GM12878 (cell line): Measurements from ENCODE around the gene SLC27A5. TPM values are rescaled to one million over a fixed set of nuclear protein-coding genes. Genes with fewer than 3 reads are reported as not detected.

Source experiments
- ATAC-seq: fragments of 200-7000 bp; cut with Tn5 transposase; 3 replicates; pipeline ENCODE4 v1.9.1; 2020; ENCODE audit warnings: mild to moderate bottlenecking, moderate library complexity
- BruUV-seq: library from RNA; stranded (reverse); fragments of 400-500 nt; replicated peaks from 2 replicates; lab custom pipeline; 2021; lab: Mats Ljungman, UMichigan
- CTCF ChIA-PET: fragments of 300-600 bp; sonication (Branson Sonifier 250); formaldehyde crosslinking; extraction: SDS; loops from one replicate; lab custom pipeline; 2021; ENCODE audit warnings: inconsistent platforms; lab: Yijun Ruan, JAX
- POLR2A ChIA-PET: fragments of 350-600 bp; formaldehyde crosslinking; extraction: SDS; loops from one replicate; lab custom pipeline; 2021; ENCODE audit warnings: inconsistent platforms; lab: Charles Lee
- RAD21 ChIA-PET: fragments of 300-600 bp; sonication (Branson Sonifier 250); formaldehyde crosslinking; loops from one replicate; lab custom pipeline; 2023; ENCODE audit warnings: antibody characterized with exemption; ENCODE audit not compliant: unreplicated experiment; lab: Charles Lee
- SMC1A ChIA-PET: fragments of 300-600 bp; sonication (Branson Sonifier 250); formaldehyde crosslinking; loops from one replicate; lab custom pipeline; 2023; ENCODE audit not compliant: unreplicated experiment, uncharacterized antibody; lab: Charles Lee
- DNase-seq: peaks from one replicate; pipeline ENCODE4 v3.0.0-alpha.2; 2011; ENCODE audit warnings: low read depth, low spot score
- FAIRE-seq: peaks from 3 replicates; lab custom pipeline; 2011; peaks lifted over from hg19 to GRCh38; lab: Jason Lieb, UNC
- H2AFZ ChIP-seq: 2 replicates; pipeline ENCODE4 v1.6.0; 2011; ENCODE audit warnings: low read depth, low read length, control low read depth; ENCODE audit not compliant: control insufficient read depth
- H3K27ac ChIP-seq: 2 replicates; pipeline ENCODE4 v1.5.1; 2011; ENCODE audit warnings: control low read depth; ENCODE audit not compliant: control insufficient read depth, insufficient read depth
- H3K27me3 ChIP-seq, 2 experiments: replicated peaks in 1 of 2; 2 replicates each; pipeline versions ENCODE4 v1.6.0 to v1.6.1; 2011; ENCODE audit warnings: low read length in 1 of 2; ENCODE audit not compliant: control insufficient read depth in 2 of 2, insufficient read depth in 2 of 2
- H3K36me3 ChIP-seq, 2 experiments: 2 replicates each; pipeline ENCODE4 v1.5.1; 2011; ENCODE audit warnings: low read length in 1 of 2; ENCODE audit not compliant: control insufficient read depth in 2 of 2, insufficient read depth in 2 of 2
- H3K4me1 ChIP-seq: 2 replicates; pipeline ENCODE4 v1.6.1; 2011; ENCODE audit warnings: mild to moderate bottlenecking, low read length, moderate library complexity, mixed read lengths; ENCODE audit not compliant: control insufficient read depth, insufficient read depth
- H3K4me2 ChIP-seq: 2 replicates; pipeline ENCODE4 v1.6.0; 2011; ENCODE audit warnings: control low read depth; ENCODE audit not compliant: control insufficient read depth, insufficient read depth
- H3K4me3 ChIP-seq: fragments of 200-600 bp; sonication (generic); 2 replicates; pipeline ENCODE4 v1.5.1; 2016
- H3K79me2 ChIP-seq: 2 replicates; pipeline ENCODE4 v1.6.0; 2011; ENCODE audit warnings: low read length; ENCODE audit not compliant: control insufficient read depth, insufficient read depth
- H3K9ac ChIP-seq: 2 replicates; pipeline ENCODE4 v1.8.0; 2011; ENCODE audit warnings: low read length, control low read depth, mixed read lengths; ENCODE audit not compliant: control insufficient read depth, insufficient read depth
- H3K9me3 ChIP-seq: replicated peaks from 3 replicates; pipeline ENCODE4 v1.5.1; 2011; ENCODE audit warnings: mild to moderate bottlenecking, low read length; ENCODE audit not compliant: control insufficient read depth, insufficient read depth
- H4K20me1 ChIP-seq: 2 replicates; pipeline ENCODE4 v1.6.0; 2011; ENCODE audit not compliant: control insufficient read depth, insufficient read depth
- CEBPB ChIP-seq, 2 experiments: fragments of 150-350 bp in 1 of 2; IDR thresholded peaks; 2 replicates each; pipeline ENCODE4 v1.6.1; 2012 to 2014; ENCODE audit warnings: low read depth in 2 of 2, low read length in 2 of 2, borderline replicate concordance in 1 of 2, inconsistent platforms in 1 of 2
- CHD4 ChIP-seq: fragments of 200-600 bp; sonication (generic); IDR thresholded peaks from 2 replicates; pipeline ENCODE4 v1.6.1; 2016; ENCODE audit warnings: mild to moderate bottlenecking
- DPF2 ChIP-seq: fragments of 450-650 bp; IDR thresholded peaks from 2 replicates; pipeline ENCODE4 v1.6.1; 2017; ENCODE audit warnings: mild to moderate bottlenecking
- EED ChIP-seq: sonication (generic); IDR thresholded peaks from 2 replicates; pipeline ENCODE4 v1.6.1; 2016; ENCODE audit warnings: antibody characterized with exemption, low read depth
- FOXM1 ChIP-seq: IDR thresholded peaks from 2 replicates; pipeline ENCODE4 v1.6.1; 2012; ENCODE audit warnings: low read depth, mild to moderate bottlenecking, inconsistent platforms, low read length, moderate library complexity
- HCFC1 ChIP-seq: fragments of 150-350 bp; IDR thresholded peaks from 2 replicates; pipeline ENCODE4 v1.6.1; 2014; ENCODE audit warnings: low read length
- IRF4 ChIP-seq: IDR thresholded peaks from 2 replicates; pipeline ENCODE4 v1.6.1; 2011; ENCODE audit warnings: low read depth, low read length
- LARP7 ChIP-seq: fragments of 450-650 bp; IDR thresholded peaks from 2 replicates; pipeline ENCODE4 v1.6.1; 2017; ENCODE audit warnings: mild to moderate bottlenecking
- MXI1 ChIP-seq: fragments of 150-350 bp; IDR thresholded peaks from 2 replicates; pipeline ENCODE4 v1.6.1; 2011; ENCODE audit warnings: low read depth, mild to moderate bottlenecking, inconsistent platforms, low read length, improper control_type of control experiment
- PML ChIP-seq: IDR thresholded peaks from 2 replicates; pipeline ENCODE4 v1.6.1; 2012; ENCODE audit warnings: low read length, inconsistent platforms
- POLR2A ChIP-seq: IDR thresholded peaks from 2 replicates; pipeline ENCODE4 v1.6.1; 2011; ENCODE audit warnings: low read depth, mild to moderate bottlenecking, low read length
- RAD51 ChIP-seq: fragments of 450-650 bp; IDR thresholded peaks from 2 replicates; pipeline ENCODE4 v1.6.1; 2016; ENCODE audit warnings: moderate library complexity, mild to moderate bottlenecking, inconsistent platforms
- RCOR1 ChIP-seq: conservative IDR thresholded peaks from 2 replicates; pipeline ENCODE4 v1.6.1; 2012; ENCODE audit warnings: low read depth, low read length, improper control_type of control experiment
- SIX5 ChIP-seq: IDR thresholded peaks from 2 replicates; pipeline ENCODE4 v1.6.1; 2011; ENCODE audit warnings: mild to moderate bottlenecking, low read depth, low read length, moderate library complexity; ENCODE audit not compliant: severe bottlenecking
- SMAD1 ChIP-seq: fragments of 450-650 bp; IDR thresholded peaks from 2 replicates; pipeline ENCODE4 v1.6.1; 2018; ENCODE audit warnings: mild to moderate bottlenecking, low read depth; ENCODE audit not compliant: partially characterized antibody
- SUZ12 ChIP-seq: fragments of 200-600 bp; sonication (generic); IDR thresholded peaks from one replicate; pipeline ENCODE4 v1.6.1; 2018; ENCODE audit warnings: antibody characterized with exemption, mild to moderate bottlenecking; ENCODE audit not compliant: unreplicated experiment
- ZZZ3 ChIP-seq: IDR thresholded peaks from 2 replicates; pipeline ENCODE4 v1.6.1; 2011; ENCODE audit warnings: low read depth; ENCODE audit not compliant: control insufficient read depth, insufficient read length
- WGBS: methylation state at CpG from one replicate; pipeline ENCODE4 v1.1.6; 2016; ENCODE audit warnings: low lambda C conversion rate; ENCODE audit not compliant: insufficient replicate concordance, insufficient coverage; ENCODE audit errors: missing lambda C conversion rate; 5-methylcytosine and 5-hydroxymethylcytosine counted together
- in situ Hi-C: fragments of 300-500 bp; cut with MboI; formaldehyde crosslinking; loops from 9 replicates; pipeline ENCODE4 v1.14.3; 2018; ENCODE audit warnings: mixed read lengths
- intact Hi-C: fragments of 100-400 bp; cut with micrococcal nuclease; formaldehyde crosslinking; loops from one replicate; pipeline ENCODE4 v1.14.2; 2022; ENCODE audit not compliant: unreplicated experiment
- polyA plus RNA-seq, 11 experiments: library from polyadenylated mRNA; depleted of rRNA in 4 of 11; unstranded in 6 of 11; stranded (reverse) in 5 of 11; fragments of >200 nt; fragmentation: Nextera tagmentation in 4 of 11; fragmentation: Illumina TruSeq in 1 of 11; extraction: Ambion mirVana in 4 of 11; extraction: Trizol in 1 of 11; gene quantifications; 1 replicate in 1 of 11; 2 replicates in 10 of 11; pipeline versions ENCODE4 v1.2.1 to v1.2.3, GENCODE V29; 2011 to 2016; ENCODE audit warnings: inconsistent platforms in 2 of 11, missing spikeins in 2 of 11, low read depth in 1 of 11
- total RNA-seq, 4 experiments: library from RNA; depleted of rRNA in 3 of 4; stranded (reverse); fragments of >200 nt in 3 of 4; fragmentation: Illumina TruSeq in 1 of 4; extraction: Trizol in 1 of 4; gene quantifications; 2 replicates each; pipeline versions ENCODE4 v1.2.1 to v1.2.3, GENCODE V29; 2013 to 2021
- TF ChIP-seq, protein P1 (sequence below): fragments of 450-650 bp; IDR thresholded peaks from 2 replicates; pipeline ENCODE4 v1.6.1; 2017; ENCODE audit warnings: mild to moderate bottlenecking, moderate library complexity
- TF ChIP-seq, protein P2 (sequence below): IDR thresholded peaks from 2 replicates; pipeline ENCODE4 v1.6.1; 2012; ENCODE audit warnings: low read length, inconsistent platforms

The SLC27A5 gene
- total and polyA plus RNA-seq, 10 of the 15 experiments (the other 5 are each of a cell fraction or from before 2014, with no cell fraction given): 21.2 to 127 (median 31.8) TPM

DNA sequence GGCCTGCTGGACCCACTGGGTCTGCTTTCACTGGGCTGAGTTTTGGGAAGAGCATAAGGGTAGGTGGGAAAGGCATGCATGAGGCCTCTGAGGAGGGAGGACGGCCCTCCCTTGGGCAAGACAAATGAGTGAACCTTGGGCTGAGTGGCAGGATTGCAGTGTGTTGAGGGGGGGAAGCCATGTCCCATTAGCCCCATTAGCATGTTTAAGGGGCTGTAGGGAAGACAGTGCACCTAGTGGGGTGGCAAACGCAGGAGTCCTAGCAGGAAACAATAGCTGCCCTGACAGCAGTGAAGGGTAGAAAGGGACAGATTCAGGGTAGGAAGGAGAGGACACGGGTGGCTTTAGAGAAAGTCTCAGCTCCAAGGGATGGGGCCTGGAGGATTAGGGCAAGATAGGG lies 10.9 kb upstream of the SLC27A5 start:
- 75% methylated on average over 3 of the region's 3 CpGs for WGBS
- Histone ChIP-seq H3K27ac (no peak overlapping the region), H3K4me2 (no peak overlapping the region), H3K9me3 (no peaks in the 10 kb centered on the region), H3K36me3 (no peaks in the 10 kb centered on the region), H3K4me3 (no peak overlapping the region), H3K4me1 (peaks cover 8% of the 10 kb centered on the region), H3K27me3 (no peaks in the 10 kb centered on the region), H3K9ac (no peak overlapping the region), H4K20me1 (no peaks in the 10 kb centered on the region), H2AFZ (no peak overlapping the region), H3K79me2 (peaks cover 15% of the 10 kb centered on the region)
- CTCF ChIA-PET: no interaction called here
- in situ Hi-C loops (no loop called here), intact Hi-C loops (no loop called here)
- DNase-seq: no peak
- RAD21 ChIA-PET: no interaction called here
- SMC1A ChIA-PET: no interaction called here
- BruUV-seq: no TSS peak
- ATAC-seq: no peak
- POLR2A ChIA-PET: interaction anchor here (0.6 kb wide), 1 partner anchor 34 kb away, joined by 3 read pairs; no protein-coding TSS in a partner anchor
- FAIRE-seq: no peak
- TF ChIP-seq DPF2 (no peak), FOXM1 (no peak), MXI1 (no peak), CHD4 (no peak), RCOR1 (no peak), RAD51 (no peak), LARP7 (no peak), CEBPB (IDR thresholded peaks at IDR 0.05; ENCODE audit: borderline replicate concordance in 1 of 2, low read depth in 2 of 2, low read length in 2 of 2) (no peak), SMAD1 (no peak), HCFC1 (no peak), POLR2A (no peak), SIX5 (no peak), SUZ12 (no peak), PML (no peak), IRF4 (no peak), ZZZ3 (no peak), EED (no peak)
- TF ChIP-seq, protein P1, sequence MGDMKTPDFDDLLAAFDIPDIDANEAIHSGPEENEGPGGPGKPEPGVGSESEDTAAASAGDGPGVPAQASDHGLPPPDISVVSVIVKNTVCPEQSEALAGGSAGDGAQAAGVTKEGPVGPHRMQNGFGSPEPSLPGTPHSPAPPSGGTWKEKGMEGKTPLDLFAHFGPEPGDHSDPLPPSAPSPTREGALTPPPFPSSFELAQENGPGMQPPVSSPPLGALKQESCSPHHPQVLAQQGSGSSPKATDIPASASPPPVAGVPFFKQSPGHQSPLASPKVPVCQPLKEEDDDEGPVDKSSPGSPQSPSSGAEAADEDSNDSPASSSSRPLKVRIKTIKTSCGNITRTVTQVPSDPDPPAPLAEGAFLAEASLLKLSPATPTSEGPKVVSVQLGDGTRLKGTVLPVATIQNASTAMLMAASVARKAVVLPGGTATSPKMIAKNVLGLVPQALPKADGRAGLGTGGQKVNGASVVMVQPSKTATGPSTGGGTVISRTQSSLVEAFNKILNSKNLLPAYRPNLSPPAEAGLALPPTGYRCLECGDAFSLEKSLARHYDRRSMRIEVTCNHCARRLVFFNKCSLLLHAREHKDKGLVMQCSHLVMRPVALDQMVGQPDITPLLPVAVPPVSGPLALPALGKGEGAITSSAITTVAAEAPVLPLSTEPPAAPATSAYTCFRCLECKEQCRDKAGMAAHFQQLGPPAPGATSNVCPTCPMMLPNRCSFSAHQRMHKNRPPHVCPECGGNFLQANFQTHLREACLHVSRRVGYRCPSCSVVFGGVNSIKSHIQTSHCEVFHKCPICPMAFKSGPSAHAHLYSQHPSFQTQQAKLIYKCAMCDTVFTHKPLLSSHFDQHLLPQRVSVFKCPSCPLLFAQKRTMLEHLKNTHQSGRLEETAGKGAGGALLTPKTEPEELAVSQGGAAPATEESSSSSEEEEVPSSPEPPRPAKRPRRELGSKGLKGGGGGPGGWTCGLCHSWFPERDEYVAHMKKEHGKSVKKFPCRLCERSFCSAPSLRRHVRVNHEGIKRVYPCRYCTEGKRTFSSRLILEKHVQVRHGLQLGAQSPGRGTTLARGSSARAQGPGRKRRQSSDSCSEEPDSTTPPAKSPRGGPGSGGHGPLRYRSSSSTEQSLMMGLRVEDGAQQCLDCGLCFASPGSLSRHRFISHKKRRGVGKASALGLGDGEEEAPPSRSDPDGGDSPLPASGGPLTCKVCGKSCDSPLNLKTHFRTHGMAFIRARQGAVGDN: no peak
- TF ChIP-seq, protein P2, sequence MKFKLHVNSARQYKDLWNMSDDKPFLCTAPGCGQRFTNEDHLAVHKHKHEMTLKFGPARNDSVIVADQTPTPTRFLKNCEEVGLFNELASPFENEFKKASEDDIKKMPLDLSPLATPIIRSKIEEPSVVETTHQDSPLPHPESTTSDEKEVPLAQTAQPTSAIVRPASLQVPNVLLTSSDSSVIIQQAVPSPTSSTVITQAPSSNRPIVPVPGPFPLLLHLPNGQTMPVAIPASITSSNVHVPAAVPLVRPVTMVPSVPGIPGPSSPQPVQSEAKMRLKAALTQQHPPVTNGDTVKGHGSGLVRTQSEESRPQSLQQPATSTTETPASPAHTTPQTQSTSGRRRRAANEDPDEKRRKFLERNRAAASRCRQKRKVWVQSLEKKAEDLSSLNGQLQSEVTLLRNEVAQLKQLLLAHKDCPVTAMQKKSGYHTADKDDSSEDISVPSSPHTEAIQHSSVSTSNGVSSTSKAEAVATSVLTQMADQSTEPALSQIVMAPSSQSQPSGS: no peak
